Activated CD4-positive, alpha-beta memory T cell treated with anti-CD3 and anti-CD28 coated beads for 36 hours (primary cell): ENCODE data around the gene ATG3. TPM values are rescaled to one million over a fixed set of nuclear protein-coding genes. Genes with fewer than 3 reads are reported as not detected.
"Not testable (repeated sequence)": the region's sequence is repeated elsewhere in the genome, so short reads cannot be mapped to it uniquely, and the experiment has no call there.

Source experiments
- CTCF ChIA-PET: fragments of 350-600 bp; sonication (Branson Sonifier 250); formaldehyde crosslinking; loops from one replicate; lab custom pipeline; 2021; ENCODE audit warnings: antibody characterized with exemption, inconsistent platforms; lab: Charles Lee
- POLR2A ChIA-PET: fragments of 350-600 bp; sonication (Branson Sonifier 250); formaldehyde crosslinking; loops from one replicate; lab custom pipeline; 2021; ENCODE audit warnings: antibody characterized with exemption; lab: Charles Lee
- DNase-seq: peaks from one replicate; pipeline ENCODE4 v3.0.0-alpha.2; 2020
- H3K27ac Mint-ChIP-seq: one replicate; pipeline ENCODE4 v1.8.0; 2021; ENCODE audit warnings: mixed read lengths
- H3K27me3 Mint-ChIP-seq: one replicate; pipeline ENCODE4 v1.8.0; 2021; ENCODE audit warnings: mixed read lengths
- H3K36me3 Mint-ChIP-seq: one replicate; pipeline ENCODE4 v1.8.0; 2021; ENCODE audit warnings: mixed read lengths
- H3K4me1 Mint-ChIP-seq: one replicate; pipeline ENCODE4 v1.8.0; 2021; ENCODE audit warnings: low read depth, mixed read lengths
- H3K4me3 Mint-ChIP-seq: one replicate; pipeline ENCODE4 v1.8.0; 2021; ENCODE audit warnings: mild to moderate bottlenecking, mixed read lengths
- H3K9me3 Mint-ChIP-seq: one replicate; pipeline ENCODE4 v1.8.0; 2021; ENCODE audit warnings: mixed read lengths
- intact Hi-C: fragments of 100-400 bp; cut with micrococcal nuclease; formaldehyde crosslinking; loops from one replicate; pipeline ENCODE4 v1.15.1; 2023
- total RNA-seq, 2 experiments: library from RNA; stranded (reverse); gene quantifications; one replicate each; pipeline ENCODE4 v1.2.3, GENCODE V29; 2021

The ATG3 gene
- total RNA-seq, 2 experiments from 2014 or later, result 58.1 to 59.5 TPM

DNA sequence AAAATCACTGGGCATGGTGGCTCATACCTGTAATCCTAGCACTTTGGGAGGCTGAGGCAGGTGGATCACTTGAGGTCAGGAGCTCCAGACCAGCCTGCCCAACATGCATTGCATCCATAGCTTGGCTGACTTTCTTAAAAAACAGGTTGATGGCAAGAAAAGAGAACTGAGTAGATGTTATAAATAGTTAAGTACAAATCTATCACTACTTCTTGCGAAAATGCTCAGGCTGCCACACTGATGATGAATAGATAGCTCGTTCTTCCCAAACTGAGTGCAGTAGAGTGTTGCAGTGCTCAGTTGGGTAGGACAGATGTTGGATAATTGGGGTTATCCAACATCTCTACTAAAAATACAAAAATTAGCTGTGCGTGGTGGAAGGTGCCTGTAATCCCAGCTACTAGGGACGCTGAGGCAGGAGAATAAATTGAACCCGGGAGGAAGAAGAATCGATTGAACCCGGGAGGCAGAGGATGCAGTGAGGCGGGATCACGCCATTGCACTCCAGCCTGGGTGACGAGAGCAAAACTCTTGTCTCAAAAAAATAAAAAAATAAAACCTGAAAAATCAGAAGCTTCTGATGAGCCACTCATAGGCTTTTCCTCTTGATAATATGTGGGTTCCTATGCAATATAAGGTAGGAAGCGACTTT lies 63.7 kb downstream of the ATG3 start:
- CTCF ChIA-PET, result interaction anchor here (0.6 to 2.3 kb wide), 6 partner anchors 33 to 204 kb away, joined by 3 to 14 read pairs (median 6); partner anchors contain the start of genes CD200 and SLC9C1
- peak overlapping the region; percentile 98 for H3K27ac Mint-ChIP-seq
- H3K27me3 Mint-ChIP-seq, result no peaks in the 10 kb centered on the region

GRCh38 chr3:112496366-112497067 lies 65.2 kb downstream of the ATG3 start:
- Mint-ChIP-seq H3K4me1 (peaks cover 64% of the 10 kb centered on the region), H3K4me3 (peak overlapping the region; percentile 86), H3K9me3 (peaks cover 5% of the 10 kb centered on the region), H3K36me3 (peaks cover 16% of the 10 kb centered on the region), H3K27me3 (no peaks in the 10 kb centered on the region), H3K27ac (peak overlapping the region; percentile 81)
- DNase-seq, result no peak
- intact Hi-C loops, result no loop called here
- ChIA-PET CTCF (interaction anchor here (1.1 kb wide), 1 partner anchor 158 kb away, joined by 3 read pairs; no protein-coding TSS in a partner anchor), POLR2A (interaction anchor here (1.0 to 2.1 kb wide), 3 partner anchors 60 to 364 kb away, joined by 3 to 8 read pairs (median 3); partner anchors contain the start of genes CD200 and GCSAM)

More for the DNA sequence above, 63.7 kb downstream of the ATG3 start:
- peak; percentile 39 for DNase-seq
- peak overlapping the region; percentile 99 for H3K4me3 Mint-ChIP-seq
- POLR2A ChIA-PET, result interaction anchor here (0.6 to 1.8 kb wide), 6 partner anchors 9 to 365 kb away, joined by 3 to 10 read pairs (median 3); partner anchors contain the start of genes ATG3, GCSAM and SLC35A5
- peaks cover 52% of the 10 kb centered on the region for H3K4me1 Mint-ChIP-seq
- H3K36me3 Mint-ChIP-seq, result peaks cover 16% of the 10 kb centered on the region
- H3K9me3 Mint-ChIP-seq, result peaks cover 5% of the 10 kb centered on the region
- intact Hi-C loops, result loop anchor here (2.0 kb wide), 2 partner anchors 65 to 163 kb away; partner anchors contain the start of gene SLC35A5

DNA sequence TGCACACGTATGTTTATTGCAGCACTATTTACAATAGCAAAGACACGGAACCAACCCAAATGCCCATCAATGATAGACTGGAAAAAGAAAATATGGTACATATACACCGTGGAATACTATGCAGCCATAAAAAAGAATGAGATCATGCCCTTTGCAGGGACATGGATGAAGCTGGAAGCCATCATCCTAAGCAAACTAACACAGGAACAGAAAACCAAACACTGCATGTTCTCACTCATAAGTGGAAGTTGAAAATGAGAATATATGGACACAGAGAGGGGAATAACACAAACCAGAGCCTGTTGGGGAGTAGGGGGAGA lies 67.4 kb downstream of the ATG3 start:
- CTCF ChIA-PET, DNase-seq: not testable (repeated sequence)
- intact Hi-C loops, result loop anchor here (5.0 kb wide), 1 partner anchor 887 kb away; no protein-coding TSS in a partner anchor

DNA sequence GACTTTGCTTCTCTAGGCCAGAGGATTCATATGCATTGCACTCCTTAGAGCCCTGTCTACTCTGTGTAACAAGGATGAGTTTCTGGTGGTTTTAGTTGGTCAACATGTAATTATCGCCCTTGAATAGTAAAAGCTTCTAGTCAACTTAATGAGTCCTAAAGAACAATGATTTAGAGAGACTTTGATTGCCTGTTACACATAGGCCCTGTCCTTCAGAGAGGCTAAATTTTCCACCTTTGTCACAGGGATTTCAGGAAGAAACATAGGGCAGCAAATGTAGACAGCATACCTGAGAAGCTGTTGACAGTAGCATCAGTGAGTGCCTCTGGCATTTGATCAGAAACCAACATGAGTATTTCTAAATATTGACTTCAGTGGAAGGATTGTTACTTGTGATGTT lies 69.6 kb downstream of the ATG3 start:
- H3K27me3 Mint-ChIP-seq, result no peaks in the 10 kb centered on the region

More for the DNA sequence above, 67.4 kb downstream of the ATG3 start:
- POLR2A ChIA-PET, H3K9me3 Mint-ChIP-seq, H3K27me3 Mint-ChIP-seq: not testable (repeated sequence)
- H3K36me3 Mint-ChIP-seq, result peaks cover 16% of the 10 kb centered on the region
- H3K4me1 Mint-ChIP-seq, result peaks cover 66% of the 10 kb centered on the region
- H3K27ac Mint-ChIP-seq, result peak overlapping the region; percentile 74
- H3K4me3 Mint-ChIP-seq, result peak overlapping the region; percentile 27

GRCh38 chr3:112491373-112491772 lies 70.4 kb downstream of the ATG3 start:
- H3K4me3 Mint-ChIP-seq, result peak overlapping the region; percentile 14
- H3K27me3 Mint-ChIP-seq, result no peaks in the 10 kb centered on the region
- H3K4me1 Mint-ChIP-seq, result peaks cover 75% of the 10 kb centered on the region
- intact Hi-C loops, result loop anchor here (1.0 to 5.0 kb wide), 7 partner anchors 8 to 884 kb away; partner anchors contain the start of genes BTLA, GCSAM and SLC35A5
- H3K9me3 Mint-ChIP-seq, result peaks cover 5% of the 10 kb centered on the region
- CTCF ChIA-PET, result interaction anchor here (1.4 kb wide), 1 partner anchor 153 kb away, joined by 3 read pairs; no protein-coding TSS in a partner anchor
- DNase-seq, result no peak
- POLR2A ChIA-PET, result interaction anchor here (1.2 to 2.1 kb wide), 2 partner anchors 8 to 71 kb away, joined by 3 to 8 read pairs; partner anchors contain the start of genes ATG3, BTLA and SLC35A5
- peaks cover 14% of the 10 kb centered on the region for H3K36me3 Mint-ChIP-seq
- peak overlapping the region; percentile 90 for H3K27ac Mint-ChIP-seq

More for the DNA sequence above, 69.6 kb downstream of the ATG3 start:
- intact Hi-C loops, result loop anchor here (5.0 kb wide), 1 partner anchor 885 kb away; no protein-coding TSS in a partner anchor
- ChIA-PET POLR2A (interaction anchor here (1.2 kb wide), 1 partner anchor 70 kb away, joined by 3 read pairs; the partner anchor contains the start of genes ATG3 and SLC35A5), CTCF (interaction anchor here (1.0 kb wide), 1 partner anchor 31 kb away, joined by 3 read pairs; no protein-coding TSS in a partner anchor)
- peak overlapping the region; percentile 90 for H3K27ac Mint-ChIP-seq
- H3K9me3 Mint-ChIP-seq, result peaks cover 5% of the 10 kb centered on the region
- peak overlapping the region; percentile 6 for H3K4me3 Mint-ChIP-seq
- H3K4me1 Mint-ChIP-seq, result peaks cover 77% of the 10 kb centered on the region
- H3K36me3 Mint-ChIP-seq, result peaks cover 14% of the 10 kb centered on the region
- no peak for DNase-seq

- H3K27me3 Mint-ChIP-seq, result no peaks in the 10 kb centered on the region
- H3K9me3 Mint-ChIP-seq, result peaks cover 5% of the 10 kb centered on the region
- ChIA-PET CTCF (interaction anchor here (0.6 to 2.1 kb wide), 6 partner anchors 12 to 161 kb away, joined by 3 to 5 read pairs (median 4); partner anchors contain the start of gene CD200), POLR2A (interaction anchor here (2.1 kb wide), 1 partner anchor 10 kb away, joined by 8 read pairs; the partner anchor contains the start of gene BTLA)
- peaks cover 64% of the 10 kb centered on the region for H3K4me1 Mint-ChIP-seq
- H3K27ac Mint-ChIP-seq, result peak overlapping the region; percentile 68
- peaks cover 14% of the 10 kb centered on the region for H3K36me3 Mint-ChIP-seq
- peak overlapping the region; percentile 47 for H3K4me3 Mint-ChIP-seq
- DNase-seq, result no peak
- intact Hi-C loops, result loop anchor here (2.0 to 5.0 kb wide), 4 partner anchors 73 to 883 kb away; partner anchors contain the start of genes GCSAM and SLC35A5
Measured at GRCh38 chr3:112489674-112490479, 71.9 kb downstream of the ATG3 start.

DNA sequence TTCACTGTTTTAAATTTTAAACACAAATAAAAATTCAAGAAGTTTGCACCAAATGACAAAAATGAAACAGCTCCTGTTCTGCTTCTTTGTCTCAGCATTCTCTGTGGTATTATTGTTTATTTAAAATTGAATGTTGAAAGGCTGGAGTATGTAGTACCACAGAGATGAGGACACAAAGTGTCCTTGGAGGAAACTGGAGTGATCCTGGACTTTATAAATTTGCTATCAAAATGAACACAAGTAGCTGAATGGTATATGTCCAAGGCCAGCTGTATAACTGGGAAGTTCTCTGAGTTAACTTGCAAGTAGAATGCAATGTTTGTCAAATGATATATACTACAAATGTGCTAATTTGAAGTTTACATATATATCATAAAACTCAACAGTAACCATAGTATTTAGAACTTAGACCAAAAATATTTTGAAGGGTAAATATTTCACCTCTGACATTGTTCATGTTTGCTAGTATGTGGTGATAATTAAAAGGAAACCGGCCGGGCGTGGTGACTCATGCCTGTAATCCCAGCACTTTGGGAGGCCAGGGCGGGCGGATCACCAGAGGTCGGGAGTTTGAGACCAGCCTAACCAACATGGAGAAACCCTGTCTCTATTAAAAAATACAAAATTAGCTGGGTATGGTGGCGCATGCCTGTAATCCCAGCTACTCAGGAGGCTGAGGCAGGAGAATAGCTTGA lies 74.8 kb downstream of the ATG3 start:
- no peak for DNase-seq
- POLR2A ChIA-PET, result no interaction called here
- H3K4me1 Mint-ChIP-seq, result peaks cover 63% of the 10 kb centered on the region
- H3K36me3 Mint-ChIP-seq, result peaks cover 5% of the 10 kb centered on the region
- peak overlapping the region; percentile 39 for H3K27ac Mint-ChIP-seq
- intact Hi-C loops, result no loop called here
- CTCF ChIA-PET, result no interaction called here
- H3K4me3 Mint-ChIP-seq, result no peak overlapping the region
- no peaks in the 10 kb centered on the region for H3K9me3 Mint-ChIP-seq
- no peaks in the 10 kb centered on the region for H3K27me3 Mint-ChIP-seq

- POLR2A ChIA-PET, result no interaction called here
- peaks cover 59% of the 10 kb centered on the region for H3K4me1 Mint-ChIP-seq
- no peak overlapping the region for H3K4me3 Mint-ChIP-seq
Measured at GRCh38 chr3:112484352-112484751, 77.4 kb downstream of the ATG3 start.

GRCh38 chr3:112482675-112483074 lies 79.1 kb downstream of the ATG3 start:
- no peak overlapping the region for H3K4me3 Mint-ChIP-seq
- no peaks in the 10 kb centered on the region for H3K9me3 Mint-ChIP-seq
- H3K4me1 Mint-ChIP-seq, result peaks cover 49% of the 10 kb centered on the region
- ChIA-PET POLR2A (no interaction called here), CTCF (no interaction called here)
- no peaks in the 10 kb centered on the region for H3K27me3 Mint-ChIP-seq
- H3K36me3 Mint-ChIP-seq, result peaks cover 18% of the 10 kb centered on the region
- DNase-seq, result no peak
- intact Hi-C loops, result no loop called here
- H3K27ac Mint-ChIP-seq, result peak overlapping the region; percentile 38

More at GRCh38 chr3:112484352-112484751, 77.4 kb downstream of the ATG3 start:
- DNase-seq, result no peak
- intact Hi-C loops, result no loop called here
- CTCF ChIA-PET, result no interaction called here
- H3K36me3 Mint-ChIP-seq, result peaks cover 9% of the 10 kb centered on the region
- no peaks in the 10 kb centered on the region for H3K27me3 Mint-ChIP-seq
- H3K9me3 Mint-ChIP-seq, result no peaks in the 10 kb centered on the region
- no peak overlapping the region for H3K27ac Mint-ChIP-seq
